Activated CD4-positive, alpha-beta T cell treated with anti-CD3 and anti-CD28 coated beads, Interleukin-2, Interleukin-6, amounts not matched to agents 100 ng/mL and 50 ng/mL, durations not matched to agents 16 hours and 8 hours (primary cell): ENCODE results near the gene MXD4.
"Not testable (repeated sequence)": the region's sequence is repeated elsewhere in the genome, so short reads cannot be mapped to it uniquely, and the experiment has no call there.

Source experiments
- DNase-seq: peaks from one replicate; pipeline ENCODE4 v3.0.0-alpha.2; 2020

MXD4 gene

GRCh38 chr4:2217726-2218125 is 44.2 kb downstream of the MXD4 start:
- no peak for DNase-seq

DNA sequence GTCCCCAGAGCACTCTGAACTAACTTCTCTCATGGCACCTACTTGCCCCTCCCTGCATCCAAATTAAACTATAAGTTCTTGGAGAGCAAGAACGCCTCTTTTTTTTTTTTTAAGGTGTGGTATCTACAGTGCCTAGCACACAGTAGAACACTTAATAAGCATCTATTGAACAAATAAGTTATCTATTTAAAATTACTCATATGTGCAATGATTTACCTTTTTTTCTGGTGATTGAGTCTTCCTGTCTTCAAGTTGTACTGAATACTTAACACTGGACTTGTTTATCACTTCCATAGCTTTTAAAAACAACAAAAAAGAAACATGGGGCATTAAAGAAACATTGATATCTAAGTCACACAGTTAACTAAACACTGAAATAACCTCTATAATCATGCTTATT is 49.1 kb downstream of the MXD4 start:
- no peak for DNase-seq

- not testable (repeated sequence) for DNase-seq
These were observed 59.1 kb downstream of the MXD4 start for GRCh38 chr4:2202789-2203188.
